ENCODE results near the gene C1orf115.
"Not testable (repeated sequence)": the region's sequence is repeated elsewhere in the genome, so short reads cannot be mapped to it uniquely, and the experiment has no call there.

Gene C1orf115

GRCh38 chr1:220730486-220730885 lies 40.3 kb downstream of the C1orf115 start:
- DNase-seq: peak; percentile 19

- DNase-seq: no peak
Measured at GRCh38 chr1:220732137-220732536, 42.0 kb downstream of the C1orf115 start.

- no peak for DNase-seq
Measured at GRCh38 chr1:220732621-220733020, 42.5 kb downstream of the C1orf115 start.

- peak; percentile 92 for DNase-seq
Measured at GRCh38 chr1:220733086-220733601, 43.0 kb downstream of the C1orf115 start.

GRCh38 chr1:220734571-220735326 lies 44.6 kb downstream of the C1orf115 start:
- DNase-seq: no peak

GRCh38 chr1:220736283-220736682 lies 46.1 kb downstream of the C1orf115 start:
- not testable (repeated sequence) for DNase-seq

GRCh38 chr1:220741349-220741748 lies 51.2 kb downstream of the C1orf115 start:
- no peak for DNase-seq

- no peak for DNase-seq
Measured at GRCh38 chr1:220741825-220742224, 51.7 kb downstream of the C1orf115 start.

GRCh38 chr1:220742520-220742919 lies 52.4 kb downstream of the C1orf115 start:
- no peak for DNase-seq

- DNase-seq: no peak
Measured at GRCh38 chr1:220746851-220747250, 56.7 kb downstream of the C1orf115 start.

GRCh38 chr1:220747437-220748088 lies 57.4 kb downstream of the C1orf115 start:
- DNase-seq: no peak

- DNase-seq: peak; percentile 57
Measured at GRCh38 chr1:220748089-220748934, 58.1 kb downstream of the C1orf115 start, which contains the start of gene MTARC2. MTARC2 (plus strand) TSS chr1:220748322; CDS start chr1:220748532, 210 bp downstream.

Data from suppressor macrophage treated with lipopolysaccharide for 4 hours (primary cell).